ENCODE data around the gene JAZF1. TPM values are rescaled to one million over a fixed set of nuclear protein-coding genes. Genes with fewer than 3 reads are reported as not detected.

Gene JAZF1
- 10.5 TPM for total RNA-seq

GRCh38 chr7:28180364-28181147, at the start of gene JAZF1:
Gene JAZF1 (minus strand): TSS chr7:28180795.

Small RNA genes within 50 kb of the gene (small RNA-seq; reads per million reads assigned to genes)
- not detected for gene RNU6-979P (ENCODE audit: low replicate concordance)

Other genes with a start within 250 kb of the JAZF1 start
- 22.1 TPM for gene CREB5, start 231.7 kb upstream of the JAZF1 start, total RNA-seq

Data from metanephros (tissue), 2 donors.